NCI-H187 (cell line): ENCODE results near the gene TBRG1.
A peak's percentile ranks its signal among the peaks of the same experiment; 100 is the strongest.

Experiments
- DNase-seq, 2 experiments: peaks; one replicate each; lab custom pipeline; 2025; lab: John Stamatoyannopoulos, UW

TBRG1 gene

DNA sequence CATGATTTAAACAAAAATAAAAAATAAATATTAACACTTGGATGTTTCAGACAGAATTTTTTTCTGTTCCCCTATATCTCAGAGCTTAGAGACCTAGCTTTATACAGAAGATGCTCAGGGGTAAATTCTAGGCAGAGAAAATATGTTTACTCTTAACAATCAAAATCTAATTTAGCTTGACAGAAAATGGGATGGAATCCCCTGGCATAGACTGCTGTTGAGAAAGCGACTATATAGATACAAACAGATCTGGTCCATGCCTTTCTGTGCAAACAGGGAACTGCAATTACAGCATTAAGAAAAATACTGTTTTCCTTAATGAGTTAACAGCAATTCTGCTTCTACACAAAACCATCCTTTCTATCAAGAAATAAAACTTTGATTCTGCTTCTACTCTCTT, 36.3 kb downstream of the TBRG1 start:
- DNase-seq = no peak

DNA sequence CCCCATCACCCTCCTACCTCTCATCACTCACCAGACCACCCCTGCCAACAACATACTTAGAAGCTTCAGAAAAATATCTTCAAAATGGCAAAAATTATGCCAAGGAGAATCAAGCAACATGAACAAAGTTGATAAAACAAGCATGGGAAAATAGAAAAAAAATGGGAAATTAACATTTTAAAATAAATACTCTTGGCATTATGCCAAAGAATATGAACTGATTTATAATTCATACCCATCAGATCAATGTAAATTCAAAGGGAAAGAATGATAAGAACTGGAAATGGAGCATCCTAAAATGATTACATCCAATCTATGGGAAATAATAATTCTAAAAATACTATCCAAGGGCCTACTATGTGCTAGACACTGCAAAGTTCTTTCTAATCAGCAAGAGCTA, 38.9 kb downstream of the TBRG1 start:
- no peak for DNase-seq

DNA sequence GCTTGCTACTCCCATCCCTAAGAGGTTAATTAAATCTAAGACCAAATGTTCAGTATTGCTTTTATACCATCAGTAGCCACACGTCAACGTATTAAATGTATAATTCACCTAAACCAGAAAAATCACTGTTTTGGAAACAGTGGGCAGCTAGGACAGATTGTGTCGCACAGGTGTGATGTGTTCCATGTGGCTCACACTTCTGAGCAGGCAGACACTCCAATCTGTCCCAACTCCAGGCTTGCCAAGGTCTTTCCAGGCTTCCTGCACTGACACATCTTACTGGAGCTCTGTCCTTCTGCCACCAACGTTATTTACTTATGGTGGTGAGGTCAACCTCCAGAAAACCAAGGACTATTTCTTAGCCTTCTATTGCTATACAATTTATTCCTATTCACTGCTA, 39.4 kb downstream of the TBRG1 start:
- no peak for DNase-seq

DNA sequence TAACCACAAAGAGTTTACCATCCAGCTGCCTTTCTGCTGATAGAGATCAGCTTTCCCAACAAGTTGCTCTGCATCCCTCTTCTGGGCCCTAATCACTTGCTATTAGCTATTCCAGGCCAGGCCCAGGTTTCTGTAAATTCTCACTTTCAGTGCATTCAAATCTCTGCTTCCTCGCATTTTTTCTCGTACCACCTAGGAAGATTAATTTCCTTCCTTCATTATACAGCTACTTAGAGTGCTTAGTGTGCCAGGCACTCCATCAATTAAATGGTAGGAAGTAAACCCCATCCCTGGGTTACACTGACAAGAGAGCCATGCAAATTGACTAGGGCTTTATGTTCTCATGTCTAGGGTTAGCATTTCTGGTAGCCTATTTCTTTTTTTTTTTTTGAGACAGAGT, 41.2 kb downstream of the TBRG1 start:
- DNase-seq = no peak

DNA sequence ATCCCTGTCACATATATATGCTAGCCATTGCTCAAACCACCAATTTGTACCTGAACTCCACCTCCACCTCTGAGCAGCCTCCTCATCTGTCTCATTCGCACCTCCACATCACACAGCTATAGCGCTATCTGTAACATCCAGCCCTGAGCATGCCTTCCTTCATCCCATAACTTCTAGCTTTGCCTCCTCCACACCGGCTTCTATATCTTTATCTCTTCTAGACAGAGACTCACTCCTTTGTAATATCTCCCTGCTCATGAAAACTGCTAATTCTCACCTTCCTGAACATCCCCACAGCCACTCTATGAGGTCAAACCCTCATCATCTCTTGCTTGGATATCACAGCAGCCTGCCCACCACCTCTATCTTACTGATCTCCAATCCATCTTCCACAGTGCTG, 44.9 kb downstream of the TBRG1 start:
- no peak for DNase-seq

DNA sequence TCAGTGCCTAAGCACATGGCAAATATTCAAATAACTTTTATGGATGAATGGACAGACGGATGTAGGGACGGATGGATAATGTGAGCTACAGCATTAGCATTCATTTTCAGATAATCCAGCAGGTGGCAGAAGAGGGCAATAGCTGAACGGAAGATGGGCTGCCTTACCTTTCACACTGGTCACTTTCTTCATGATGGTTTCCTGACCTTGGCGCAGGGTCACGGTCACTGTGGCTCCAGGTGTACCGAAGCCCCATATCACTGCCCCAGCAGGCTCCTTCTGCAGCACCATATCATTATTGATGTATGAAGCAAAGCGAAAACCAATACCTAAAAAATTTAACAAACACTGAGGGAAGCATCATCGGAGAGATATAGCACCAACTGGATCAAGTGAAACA, 46.5 kb downstream of the TBRG1 start:
- DNase-seq = no peak

DNA sequence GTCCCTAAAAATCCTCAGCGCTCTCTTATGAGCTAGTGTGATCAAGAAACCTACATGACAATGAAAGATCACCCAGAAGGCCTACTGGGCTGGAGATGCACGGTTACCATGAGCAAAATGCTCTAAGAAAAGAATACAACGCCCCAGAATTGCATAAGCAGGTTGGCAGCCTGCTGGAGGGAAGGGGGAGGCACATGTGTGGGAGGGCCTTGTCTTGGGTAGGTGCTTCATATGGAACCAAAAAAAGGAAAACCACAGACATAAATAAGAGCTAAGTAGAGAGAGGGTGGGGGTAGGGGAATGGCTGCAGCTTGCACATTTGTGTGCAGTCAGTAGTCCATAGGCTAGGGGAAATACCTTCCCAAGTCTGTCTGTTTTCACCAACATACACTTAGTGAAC, 48.1 kb downstream of the TBRG1 start:
- DNase-seq = no peak

DNA sequence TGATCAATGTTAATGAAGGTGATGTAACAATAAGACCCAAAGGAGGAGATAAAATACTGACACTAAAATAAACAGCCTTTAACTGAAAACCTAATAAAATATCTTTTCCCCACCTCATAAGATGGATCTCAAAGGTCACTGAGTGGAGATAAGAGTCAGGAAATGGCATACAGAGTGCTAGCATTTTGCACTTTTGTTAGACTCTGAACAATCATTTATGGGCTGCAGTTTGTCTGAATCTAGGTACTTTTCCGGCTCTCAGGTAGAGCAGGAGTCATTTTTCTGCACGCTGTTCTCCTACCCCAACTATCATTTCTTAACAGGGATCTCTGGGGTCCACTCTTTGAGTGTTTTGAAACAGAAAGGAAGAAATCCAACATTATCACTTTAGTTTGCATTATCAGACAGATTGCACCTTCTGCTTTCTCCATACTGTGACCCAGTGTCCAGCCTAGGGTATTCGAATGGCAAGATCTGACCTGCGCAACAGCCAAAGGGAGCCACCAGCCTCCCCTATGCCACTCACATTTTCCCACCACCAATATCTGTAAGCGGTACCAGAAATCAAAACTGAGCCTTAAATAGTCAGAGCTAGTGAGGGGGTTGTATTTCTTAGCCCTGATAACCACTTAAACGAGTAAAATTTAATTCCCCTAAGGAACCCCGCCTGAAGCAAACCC, 50.0 kb downstream of the TBRG1 start:
- DNase-seq = no peak

DNA sequence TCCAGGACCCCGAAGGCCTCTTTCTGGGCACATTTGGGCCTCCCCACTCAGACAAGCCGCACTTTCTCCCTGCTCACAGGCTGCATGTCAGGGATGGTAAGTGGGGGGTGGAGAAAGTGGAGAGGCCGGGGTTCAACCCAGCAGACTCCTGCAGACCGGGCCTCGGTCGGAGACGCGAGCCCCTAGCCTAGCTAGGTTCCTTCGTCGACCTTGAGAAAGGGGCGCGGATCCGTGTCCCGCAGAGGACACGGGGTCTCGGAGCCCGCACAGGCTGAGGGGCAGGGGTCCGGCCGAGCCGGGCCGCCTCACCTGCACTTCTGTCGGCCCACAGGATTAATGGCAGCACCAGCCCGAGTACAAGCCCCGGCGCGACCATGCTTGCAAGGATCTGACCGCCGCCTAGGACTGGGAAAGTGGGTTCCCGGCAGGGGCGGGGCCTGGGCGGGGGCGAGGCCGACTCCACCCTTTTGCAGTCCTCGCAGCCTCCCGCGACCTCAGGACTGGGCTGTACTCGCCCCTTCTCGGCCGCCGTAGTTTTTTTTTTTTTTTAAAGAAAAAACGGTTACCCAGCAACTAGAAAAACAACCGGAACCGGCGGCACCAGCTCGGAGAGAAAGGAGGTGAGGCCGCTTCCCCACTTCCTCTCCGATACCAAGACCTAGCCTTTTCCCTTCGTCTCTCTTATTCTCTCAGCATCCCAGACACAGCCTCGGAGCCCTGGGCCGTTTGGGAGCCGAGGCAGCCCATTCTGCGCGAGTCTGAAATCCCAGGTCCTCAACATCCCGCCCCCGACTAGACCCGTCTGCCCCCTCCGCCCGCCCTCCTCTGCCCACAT, 50.9 kb downstream of the TBRG1 start, which contains the start of the genes SIAE and SPA17:
SIAE (minus strand) TSS at position 407 of the 835 bp plus-strand sequence; CDS start at position 376, 31 bp downstream.
SPA17 (plus strand) TSS at position 572 of the 835 bp plus-strand sequence. CDS start 1,361 bp downstream, outside the sequence.
- DNase-seq = peak; percentile 25 to 47

DNA sequence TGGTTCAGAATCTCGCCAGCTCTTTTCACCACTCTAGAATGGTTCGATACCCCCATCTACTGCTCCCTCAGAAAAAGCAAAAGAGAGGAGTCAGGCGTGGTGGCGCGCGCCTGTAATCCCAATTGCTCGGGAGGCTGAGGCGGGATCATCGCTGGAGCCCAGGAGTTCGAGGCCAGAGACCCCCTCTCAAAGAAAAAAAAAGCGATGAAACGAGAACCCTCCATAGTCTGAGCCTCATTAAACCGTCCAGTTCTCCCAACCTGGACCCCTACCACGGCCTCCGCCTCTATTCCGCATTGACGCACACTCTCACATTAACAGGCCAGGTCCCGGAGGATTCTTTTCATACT, 51.5 kb downstream of the TBRG1 start:
- DNase-seq = no peak

DNA sequence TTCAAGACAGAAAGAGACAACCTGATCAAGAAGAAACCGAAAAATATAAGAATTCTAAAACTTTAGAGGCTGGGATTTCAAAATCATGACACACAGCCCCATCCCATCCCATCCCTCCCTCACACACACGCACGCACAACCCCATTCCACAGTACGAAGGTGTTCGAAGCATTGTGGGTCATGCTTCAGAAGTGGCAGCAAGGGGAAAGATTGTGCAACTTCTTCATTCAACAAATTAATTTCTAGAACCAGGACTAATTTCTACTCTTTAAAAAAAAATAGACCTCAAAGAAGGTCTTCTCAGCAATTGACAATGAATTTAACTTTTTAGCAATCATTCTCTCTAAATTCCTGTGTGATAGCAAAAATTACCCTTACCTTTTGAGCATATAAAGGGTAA, 51.9 kb downstream of the TBRG1 start:
- DNase-seq = no peak

DNA sequence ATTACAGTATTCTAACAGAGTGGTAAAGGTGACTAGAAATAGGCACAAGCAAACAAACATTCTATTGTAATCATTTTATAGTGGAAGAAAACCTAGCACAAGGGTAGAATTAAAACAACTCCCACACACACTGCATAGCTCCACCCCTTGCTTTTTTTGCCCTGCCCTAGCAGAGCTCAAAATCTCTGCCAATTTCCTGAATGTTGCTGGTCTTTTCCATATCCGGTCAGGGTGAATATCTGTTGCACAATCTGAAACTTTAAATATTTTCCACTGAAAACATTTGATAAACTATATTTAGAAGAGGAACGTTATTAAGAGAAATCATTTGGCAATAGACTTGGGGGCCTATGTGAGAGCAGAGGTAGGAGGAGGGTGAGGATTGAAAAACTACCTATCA, 53.7 kb downstream of the TBRG1 start:
- DNase-seq = no peak

DNA sequence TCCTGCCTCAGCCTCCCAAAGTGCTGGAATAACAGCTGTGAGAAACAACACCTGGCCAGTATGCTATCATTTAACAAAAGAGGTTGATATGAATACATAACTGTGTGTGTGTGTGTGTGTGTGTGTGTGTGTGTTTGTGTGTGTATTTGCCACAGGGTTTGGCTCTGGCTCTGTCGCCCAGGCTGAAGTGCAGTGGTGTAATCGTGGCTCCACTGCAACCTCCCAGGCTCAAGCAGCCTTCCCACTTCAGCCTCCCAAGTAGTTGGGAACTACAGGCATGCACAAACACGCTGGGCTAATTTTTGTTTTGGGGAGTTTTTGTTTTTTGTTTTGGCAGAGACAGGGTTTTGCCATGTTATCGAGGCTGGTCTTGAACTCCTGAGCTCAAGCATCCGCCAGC, 55.8 kb downstream of the TBRG1 start:
- DNase-seq = no peak

DNA sequence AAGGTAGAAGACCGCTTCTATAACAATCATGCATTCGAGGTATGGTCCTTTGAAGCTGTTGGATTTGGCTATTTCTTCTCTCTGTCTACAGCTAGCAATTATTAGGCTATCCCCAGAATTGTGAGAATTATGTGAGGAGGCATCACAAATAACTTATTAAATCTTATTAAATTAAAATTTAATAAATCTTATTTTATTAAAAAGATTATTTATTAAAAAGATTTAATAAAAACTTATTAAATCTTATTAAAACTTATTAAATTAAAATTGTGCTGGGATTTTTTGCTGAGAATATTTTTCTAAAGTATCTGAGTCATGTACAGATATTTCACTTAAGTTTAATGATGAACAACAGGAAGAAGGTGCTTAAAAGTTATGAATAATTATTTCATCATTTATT, 58.8 kb downstream of the TBRG1 start:
- DNase-seq = no peak

DNA sequence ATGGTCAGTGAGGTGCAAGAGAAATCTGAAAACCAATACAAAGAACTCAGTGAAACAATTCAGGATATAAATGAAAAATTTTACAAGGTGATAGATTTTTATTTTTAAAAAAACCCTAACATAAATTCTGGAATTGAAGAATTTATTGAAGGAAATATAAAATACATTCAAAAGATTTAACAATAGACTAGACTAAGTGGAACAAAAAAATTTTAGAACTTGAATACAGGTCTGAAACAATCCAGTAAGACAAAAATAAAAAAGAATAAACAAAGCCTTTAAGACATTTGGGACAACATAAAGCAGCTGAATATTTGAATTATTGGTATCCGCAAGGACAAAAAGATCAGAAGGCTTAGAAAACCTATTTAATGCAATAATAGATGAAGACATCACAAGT, 59.8 kb downstream of the TBRG1 start:
- no peak for DNase-seq
